Astrocyte of the cerebellum (primary cell): ENCODE measurements around the gene HOXD9.

Source experiments
- DNase-seq: peaks from one replicate; pipeline ENCODE4 v3.0.0-alpha.2; 2011; ENCODE audit warnings: low read depth
- H3K4me3 ChIP-seq: 2 replicates; pipeline ENCODE4 v1.5.1; 2011; ENCODE audit warnings: mild to moderate bottlenecking, low read depth, low read length, moderate library complexity
- in situ Hi-C: cut with HindIII; loops from 2 replicates; pipeline ENCODE4 v1.10.0; 2017; ENCODE audit warnings: low sequenced_read_pairs
- TF ChIP-seq, protein P1 (sequence below): IDR thresholded peaks from 2 replicates; pipeline ENCODE4 v1.5.1; 2012; ENCODE audit warnings: low read length, low read depth, moderate library complexity, mild to moderate bottlenecking; ENCODE audit errors: missing control alignments

The HOXD9 gene

DNA sequence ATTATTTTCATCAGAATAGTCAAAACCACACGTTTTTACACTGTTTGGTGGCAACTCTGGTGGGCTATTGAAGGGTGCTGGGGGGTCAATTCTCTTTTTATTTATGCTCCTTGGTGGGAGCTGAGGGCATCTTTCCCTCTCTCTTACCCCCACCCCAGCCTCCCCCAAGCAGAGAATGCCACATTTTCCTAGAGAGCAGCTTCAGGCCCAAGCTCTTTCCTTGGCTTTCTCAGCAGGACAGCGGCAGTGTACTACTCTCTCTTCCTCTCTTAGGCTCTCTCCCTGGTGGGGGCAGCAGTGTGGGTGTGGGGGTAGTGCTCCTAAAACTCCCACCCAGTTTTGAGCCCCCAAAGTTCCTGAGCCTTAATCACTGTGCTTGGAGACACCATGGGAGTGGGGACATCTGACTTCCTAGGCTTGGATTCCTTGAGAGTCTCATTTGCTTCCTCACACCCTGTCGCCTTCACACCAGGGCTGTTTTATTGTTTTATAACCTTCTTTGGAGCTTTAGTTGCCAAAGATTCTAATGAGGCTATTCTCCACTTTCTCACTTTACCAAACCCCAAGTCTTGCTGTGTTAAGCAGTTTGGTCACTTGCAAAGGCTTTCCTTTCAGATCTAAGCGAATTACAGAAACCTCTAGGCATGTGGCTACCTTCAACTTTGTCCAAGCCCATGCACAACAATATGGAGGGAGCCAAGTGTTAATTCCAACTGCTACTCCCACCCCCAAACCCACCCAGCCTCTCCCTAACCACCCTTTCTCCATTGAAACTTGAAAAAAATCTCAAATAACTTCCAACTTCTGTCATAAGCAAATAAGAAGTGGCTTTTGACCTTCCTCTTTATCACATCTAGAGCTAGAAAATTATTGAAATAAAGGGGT, 22.8 kb downstream of the HOXD9 start:
- no peak for DNase-seq
- H3K4me3 ChIP-seq: no peak overlapping the region
- TF ChIP-seq, protein P1, sequence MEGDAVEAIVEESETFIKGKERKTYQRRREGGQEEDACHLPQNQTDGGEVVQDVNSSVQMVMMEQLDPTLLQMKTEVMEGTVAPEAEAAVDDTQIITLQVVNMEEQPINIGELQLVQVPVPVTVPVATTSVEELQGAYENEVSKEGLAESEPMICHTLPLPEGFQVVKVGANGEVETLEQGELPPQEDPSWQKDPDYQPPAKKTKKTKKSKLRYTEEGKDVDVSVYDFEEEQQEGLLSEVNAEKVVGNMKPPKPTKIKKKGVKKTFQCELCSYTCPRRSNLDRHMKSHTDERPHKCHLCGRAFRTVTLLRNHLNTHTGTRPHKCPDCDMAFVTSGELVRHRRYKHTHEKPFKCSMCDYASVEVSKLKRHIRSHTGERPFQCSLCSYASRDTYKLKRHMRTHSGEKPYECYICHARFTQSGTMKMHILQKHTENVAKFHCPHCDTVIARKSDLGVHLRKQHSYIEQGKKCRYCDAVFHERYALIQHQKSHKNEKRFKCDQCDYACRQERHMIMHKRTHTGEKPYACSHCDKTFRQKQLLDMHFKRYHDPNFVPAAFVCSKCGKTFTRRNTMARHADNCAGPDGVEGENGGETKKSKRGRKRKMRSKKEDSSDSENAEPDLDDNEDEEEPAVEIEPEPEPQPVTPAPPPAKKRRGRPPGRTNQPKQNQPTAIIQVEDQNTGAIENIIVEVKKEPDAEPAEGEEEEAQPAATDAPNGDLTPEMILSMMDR: no peak
- in situ Hi-C loops: no loop called here

DNA sequence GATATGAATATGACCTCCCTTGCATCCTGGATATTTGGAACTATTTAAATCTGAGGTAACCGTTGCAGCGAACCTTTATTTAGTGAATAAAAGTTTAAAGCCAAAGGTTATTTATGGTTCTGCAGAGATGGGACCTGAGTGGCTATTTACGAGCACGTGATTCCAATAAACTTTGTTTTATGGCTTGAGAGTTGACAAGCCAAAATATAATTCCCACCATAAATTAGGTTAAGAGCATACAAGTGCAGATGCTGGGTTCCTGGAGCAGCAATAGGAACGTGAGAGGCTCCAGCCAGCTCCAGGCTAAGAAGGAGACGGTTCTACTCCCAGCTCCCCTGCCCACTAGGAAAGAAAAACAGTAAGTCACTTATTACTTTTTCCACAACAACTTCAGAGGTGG, 23.6 kb downstream of the HOXD9 start:
- H3K4me3 ChIP-seq: no peak overlapping the region
- DNase-seq: no peak
- in situ Hi-C loops: no loop called here
- TF ChIP-seq, protein P1: no peak

DNA sequence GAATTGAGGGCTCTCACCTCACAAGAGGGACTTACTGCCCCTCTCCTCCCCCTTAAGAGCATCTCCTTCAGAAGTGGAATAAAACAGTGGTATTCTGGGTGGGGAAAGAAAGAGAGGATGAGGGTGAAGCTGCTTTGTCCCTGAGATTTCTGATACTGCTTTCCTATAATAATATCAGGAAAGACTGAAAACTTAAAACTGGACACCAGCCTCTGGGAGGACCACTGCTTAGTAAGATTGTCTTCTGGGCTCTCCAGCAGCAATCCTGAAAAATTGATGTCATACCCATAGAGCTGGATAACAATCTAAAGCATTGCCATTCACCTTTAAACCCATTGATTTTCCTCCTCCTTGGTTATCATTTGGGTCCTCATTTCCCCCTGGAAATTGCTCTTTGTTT, 24.1 kb downstream of the HOXD9 start:
- TF ChIP-seq, protein P1: no peak
- H3K4me3 ChIP-seq: no peak overlapping the region
- DNase-seq: no peak
- in situ Hi-C loops: no loop called here

DNA sequence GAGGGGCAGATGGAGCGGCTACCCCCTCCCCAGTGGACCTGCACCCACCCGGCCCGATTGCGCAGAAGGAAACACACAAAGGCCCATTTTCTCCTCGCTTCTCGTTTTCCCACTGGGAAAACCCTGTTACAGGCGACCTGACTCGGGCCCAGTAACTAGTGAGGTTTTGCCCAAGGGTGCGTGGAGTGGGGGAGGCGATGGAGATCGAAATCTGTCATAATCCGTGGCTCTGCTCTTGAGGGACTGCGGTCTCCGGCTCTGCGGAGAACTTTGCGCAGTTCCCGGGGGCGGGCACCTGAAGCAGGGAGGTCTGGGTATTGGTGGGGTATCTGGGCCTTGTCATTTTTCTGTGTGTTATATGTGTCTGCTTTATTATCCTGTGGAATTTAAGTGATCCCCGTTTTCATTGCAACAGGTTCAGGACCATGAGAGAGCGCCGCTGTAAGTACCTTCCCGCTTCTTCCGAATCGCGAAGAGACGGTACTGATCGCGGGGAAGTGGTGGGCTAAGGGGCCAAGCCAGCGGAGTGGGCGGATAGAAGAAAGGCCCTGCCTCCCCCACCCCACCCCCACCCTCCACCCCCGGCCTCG, 24.8 kb downstream of the HOXD9 start:
- DNase-seq: no peak
- in situ Hi-C loops: no loop called here
- TF ChIP-seq, protein P1: no peak
- H3K4me3 ChIP-seq: no peak overlapping the region

DNA sequence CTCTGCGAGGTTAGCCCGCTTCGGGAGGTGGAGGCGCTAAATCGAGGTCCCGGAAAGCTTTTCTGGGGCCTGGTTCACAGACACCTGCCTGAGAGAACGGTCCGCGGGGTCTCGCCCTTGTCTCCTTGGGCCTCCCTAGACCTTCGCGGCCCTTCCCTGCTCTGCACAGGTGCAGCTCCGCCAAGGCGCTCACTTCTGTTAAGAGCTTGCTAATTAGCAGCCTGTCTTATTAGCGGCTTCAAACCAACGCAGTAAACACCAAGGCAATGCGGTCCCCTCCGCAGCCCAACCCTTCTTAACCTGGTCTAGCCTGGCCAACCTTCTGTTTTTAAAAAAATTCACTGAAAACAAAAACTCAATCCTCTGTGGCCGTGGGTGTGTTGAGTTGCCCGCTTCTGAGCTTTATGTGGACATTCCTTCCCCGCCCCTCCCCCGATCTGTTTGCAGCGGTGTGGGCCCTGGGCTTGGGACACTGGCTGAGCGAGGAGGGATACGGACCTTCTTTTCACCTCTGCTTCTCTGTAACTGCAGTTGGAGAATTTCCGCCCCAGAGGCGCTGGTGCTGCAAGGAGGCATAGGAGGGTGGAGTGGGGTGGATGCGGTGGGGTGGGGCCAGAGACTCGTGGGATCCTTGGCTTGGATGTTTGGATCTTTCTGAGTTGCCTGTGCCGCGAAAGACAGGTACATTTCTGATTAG, 25.4 kb downstream of the HOXD9 start:
- in situ Hi-C loops: no loop called here

More for the DNA sequence above, 25.4 kb downstream of the HOXD9 start:
- H3K4me3 ChIP-seq: no peak overlapping the region
- TF ChIP-seq, protein P1: no peak
- DNase-seq: no peak
